C4-2B (cell line): ENCODE results near the gene SLC18A3.

Experiments used
- H3K27ac ChIP-seq: fragments of 450-650 bp; 2 replicates; pipeline ENCODE4 v1.5.1; 2017
- ZFX ChIP-seq: fragments of 450-650 bp; IDR thresholded peaks from 2 replicates; pipeline ENCODE4 v1.6.1; 2017
- TF ChIP-seq, protein P1 (sequence below): fragments of 450-650 bp; conservative IDR thresholded peaks from 2 replicates; pipeline ENCODE4 v1.5.1; 2017; ENCODE audit warnings: mild to moderate bottlenecking

The SLC18A3 gene

DNA sequence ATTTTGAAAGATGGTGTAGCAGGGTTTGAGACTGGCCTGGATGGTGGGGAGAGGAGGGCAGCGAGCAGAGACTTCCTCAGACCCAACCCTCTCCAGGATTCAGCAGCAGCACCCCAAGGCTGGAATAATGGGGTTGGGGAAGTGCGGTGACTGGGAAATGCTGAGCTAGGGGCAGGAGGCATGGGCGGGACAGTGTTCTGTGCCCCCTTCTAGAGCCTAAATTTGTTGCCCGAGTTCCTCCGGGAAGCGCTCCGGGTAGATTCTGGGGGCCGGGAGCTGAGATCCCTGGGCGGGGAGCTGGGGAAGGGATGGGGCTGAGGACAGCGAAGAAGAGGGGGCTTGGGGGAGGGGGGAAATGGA lies 3.8 kb downstream of the SLC18A3 start, which contains the start of gene CHAT:
TSS of gene CHAT (plus strand) at position 156 of the 360 bp plus-strand sequence. CDS start at position 309, 153 bp downstream.
- no peak within 1 kb of the TSS for H3K27ac ChIP-seq
- TF ChIP-seq, protein P1, sequence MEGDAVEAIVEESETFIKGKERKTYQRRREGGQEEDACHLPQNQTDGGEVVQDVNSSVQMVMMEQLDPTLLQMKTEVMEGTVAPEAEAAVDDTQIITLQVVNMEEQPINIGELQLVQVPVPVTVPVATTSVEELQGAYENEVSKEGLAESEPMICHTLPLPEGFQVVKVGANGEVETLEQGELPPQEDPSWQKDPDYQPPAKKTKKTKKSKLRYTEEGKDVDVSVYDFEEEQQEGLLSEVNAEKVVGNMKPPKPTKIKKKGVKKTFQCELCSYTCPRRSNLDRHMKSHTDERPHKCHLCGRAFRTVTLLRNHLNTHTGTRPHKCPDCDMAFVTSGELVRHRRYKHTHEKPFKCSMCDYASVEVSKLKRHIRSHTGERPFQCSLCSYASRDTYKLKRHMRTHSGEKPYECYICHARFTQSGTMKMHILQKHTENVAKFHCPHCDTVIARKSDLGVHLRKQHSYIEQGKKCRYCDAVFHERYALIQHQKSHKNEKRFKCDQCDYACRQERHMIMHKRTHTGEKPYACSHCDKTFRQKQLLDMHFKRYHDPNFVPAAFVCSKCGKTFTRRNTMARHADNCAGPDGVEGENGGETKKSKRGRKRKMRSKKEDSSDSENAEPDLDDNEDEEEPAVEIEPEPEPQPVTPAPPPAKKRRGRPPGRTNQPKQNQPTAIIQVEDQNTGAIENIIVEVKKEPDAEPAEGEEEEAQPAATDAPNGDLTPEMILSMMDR, result no peak
- TF ChIP-seq ZFX, result no peak

DNA sequence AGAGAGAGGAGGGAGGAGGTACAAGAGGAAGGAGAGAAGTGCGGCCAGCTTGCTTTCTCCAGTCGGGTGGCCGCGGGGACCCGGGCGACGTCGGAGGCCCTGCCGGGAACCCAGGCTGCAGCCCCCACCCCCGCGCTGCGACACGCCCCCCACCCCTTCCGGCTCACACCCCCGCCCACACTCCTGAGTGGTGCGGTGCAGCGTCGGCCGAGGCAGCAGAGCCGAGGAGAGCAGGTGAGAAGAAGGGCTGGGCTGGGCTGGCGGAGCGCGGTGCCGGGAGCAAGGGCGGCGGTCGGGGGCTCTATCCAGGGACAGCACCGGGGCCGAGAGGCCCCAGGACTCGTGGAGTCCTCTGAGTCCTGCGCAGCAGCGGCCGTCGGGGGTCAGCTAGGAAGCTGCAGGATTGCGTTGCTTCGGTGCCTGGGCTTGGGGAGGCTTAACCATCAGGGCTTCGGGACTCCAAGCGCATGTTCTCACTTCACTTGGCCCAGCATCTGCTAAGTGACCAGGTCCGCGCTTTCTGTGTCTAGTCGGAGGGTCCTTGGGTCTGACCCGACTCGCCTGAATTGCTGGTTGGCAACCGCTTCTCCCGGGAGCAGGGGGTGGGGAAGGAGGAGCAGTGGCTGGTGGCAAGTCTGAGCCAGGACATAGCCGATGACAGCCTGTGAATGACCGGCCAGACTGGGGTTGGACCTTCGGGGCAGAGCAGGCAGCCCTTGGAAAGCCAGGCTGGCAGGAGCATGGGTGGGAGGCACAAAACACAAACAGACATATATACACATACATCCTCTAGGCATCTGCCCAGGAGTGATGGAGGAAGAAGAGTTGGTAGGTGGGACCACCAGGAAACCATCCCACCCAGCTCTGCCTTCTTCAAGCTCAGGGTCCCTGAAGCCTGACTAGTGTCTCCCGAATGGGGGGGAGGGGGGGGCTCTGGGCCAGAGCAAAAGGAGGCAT lies 4.4 kb downstream of the SLC18A3 start:
- TF ChIP-seq, protein P1, result no peak
- TF ChIP-seq ZFX, result no peak
- no peak overlapping the region for H3K27ac ChIP-seq

DNA sequence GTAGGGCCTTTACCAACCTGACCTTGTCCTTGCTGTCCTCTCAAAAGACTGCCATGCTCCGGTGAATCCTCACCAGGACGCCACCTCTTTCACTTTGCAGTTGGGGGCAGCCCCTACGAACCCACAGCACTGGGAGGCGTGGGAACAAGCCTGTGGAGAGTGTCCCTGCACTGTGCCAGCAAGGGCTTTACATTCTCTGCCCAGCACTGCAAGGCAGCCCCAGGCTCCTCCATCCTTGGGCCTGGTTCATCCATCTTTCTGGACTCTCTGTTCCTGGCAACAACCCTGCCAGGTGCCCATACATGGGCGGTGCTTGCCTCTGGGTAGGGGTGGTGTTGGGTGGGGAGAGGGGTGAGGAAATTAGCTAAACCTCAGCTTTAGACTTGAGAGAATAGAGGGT lies 5.1 kb downstream of the SLC18A3 start:
- TF ChIP-seq, protein P1, result no peak
- no peak for TF ChIP-seq ZFX

DNA sequence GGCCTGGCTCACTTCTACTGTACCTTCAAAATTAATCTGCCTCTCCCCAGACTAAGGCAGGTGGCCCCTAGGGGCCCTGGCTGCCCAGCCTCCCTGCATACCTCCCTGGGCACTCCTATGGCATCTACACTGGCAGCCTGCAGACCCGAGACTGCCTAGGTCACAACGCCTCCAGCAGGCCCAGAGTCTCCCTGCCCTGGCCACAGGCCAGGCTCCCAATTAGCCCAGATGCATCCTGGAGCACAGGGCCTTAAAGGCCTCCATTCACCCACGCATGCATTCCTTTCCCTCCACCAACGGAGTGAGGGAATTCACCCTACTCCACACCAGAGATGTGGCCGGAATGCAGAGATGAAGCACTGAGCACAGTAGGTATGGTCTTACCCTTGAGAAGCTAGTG lies 5.6 kb downstream of the SLC18A3 start:
- no peak overlapping the region for H3K27ac ChIP-seq
- no peak for TF ChIP-seq ZFX
- TF ChIP-seq, protein P1, result no peak

More for the DNA sequence above, 5.1 kb downstream of the SLC18A3 start:
- no peak overlapping the region for H3K27ac ChIP-seq

DNA sequence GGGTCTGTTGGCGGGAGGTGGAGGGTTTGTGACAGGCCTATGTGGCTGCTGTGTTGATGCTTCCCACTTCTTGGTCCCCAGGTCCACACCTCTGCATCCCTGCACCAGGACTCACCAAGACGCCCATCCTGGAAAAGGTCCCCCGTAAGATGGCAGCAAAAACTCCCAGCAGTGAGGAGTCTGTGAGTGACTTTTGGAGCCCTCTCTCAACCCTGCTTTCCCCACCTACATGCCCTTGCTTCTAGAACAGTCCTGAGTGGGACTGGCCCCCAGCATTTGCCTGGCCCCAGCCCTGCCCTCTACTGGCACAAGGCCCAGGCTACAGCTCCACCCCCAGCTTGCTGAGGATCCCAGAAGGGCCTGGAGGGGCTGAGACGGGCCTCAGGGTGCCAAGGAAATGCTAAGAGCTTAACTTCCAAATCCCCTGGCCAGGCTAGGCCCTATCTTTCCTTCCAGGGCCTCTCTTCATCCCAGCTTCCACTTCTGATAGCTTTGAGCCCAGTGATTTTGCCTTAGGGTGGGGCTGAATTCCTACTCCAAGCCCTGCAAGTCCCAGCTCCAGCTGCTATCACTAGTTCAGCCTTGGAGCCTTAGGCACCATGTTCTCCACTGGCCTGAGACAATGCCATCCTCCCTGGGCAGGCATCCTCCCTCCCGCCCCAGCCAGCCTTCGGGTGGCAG lies 6.5 kb downstream of the SLC18A3 start:
- no peak overlapping the region for H3K27ac ChIP-seq
- TF ChIP-seq, protein P1, result no peak
- no peak for TF ChIP-seq ZFX

DNA sequence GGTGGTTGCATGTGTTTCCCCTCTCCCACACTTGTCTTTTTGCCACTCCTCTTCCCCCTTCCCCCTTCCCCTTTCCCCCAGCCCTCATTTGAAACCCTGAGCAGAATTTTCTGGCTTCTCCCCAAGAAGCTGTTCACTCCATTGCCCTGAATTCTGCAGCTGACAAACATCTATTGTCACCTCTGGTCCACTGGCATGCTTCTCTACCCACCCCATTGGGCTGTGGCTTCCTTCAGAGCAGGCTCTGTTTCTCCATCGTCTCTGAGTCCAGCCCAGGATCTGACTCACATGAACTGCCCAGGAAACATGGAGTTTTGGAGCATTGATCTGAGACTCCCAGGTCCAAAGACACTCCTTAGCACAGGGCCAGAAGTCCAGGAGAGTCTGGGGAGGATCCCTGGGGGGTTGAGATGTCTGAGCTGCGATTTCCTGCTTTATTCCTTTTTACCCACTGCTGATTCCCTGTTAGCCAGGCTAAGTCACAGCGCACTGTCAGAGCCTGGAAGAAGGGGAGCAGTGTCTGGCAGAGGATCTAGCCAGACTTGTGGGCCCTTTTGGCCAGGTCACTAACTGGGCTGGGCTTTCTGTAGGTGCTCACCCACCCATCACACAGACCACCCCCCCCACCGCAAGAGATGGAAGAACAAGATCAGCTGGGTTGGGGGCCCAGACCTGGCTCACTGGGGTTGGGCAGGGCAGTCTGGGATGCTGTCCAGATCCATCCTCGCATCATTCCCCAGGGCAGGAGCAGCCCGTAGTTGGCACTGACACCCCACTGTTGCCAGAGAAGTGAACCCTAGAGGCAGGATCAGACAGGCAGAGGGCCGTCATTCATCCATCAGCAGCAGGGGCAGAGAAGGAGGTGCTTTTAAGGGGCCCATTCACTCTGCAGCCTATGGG lies 7.3 kb downstream of the SLC18A3 start:
- H3K27ac ChIP-seq, result no peak overlapping the region
- TF ChIP-seq, protein P1, result no peak
- TF ChIP-seq ZFX, result no peak
